NB4 (cell line): ENCODE measurements around the gene GCLC.

Source experiments
- POLR2A ChIP-seq: IDR thresholded peaks from 2 replicates; pipeline ENCODE4 v1.6.1; 2011; ENCODE audit warnings: mild to moderate bottlenecking; ENCODE audit not compliant: insufficient read length; ENCODE audit errors: extremely low read depth
- TF ChIP-seq, protein P1 (sequence below): IDR thresholded peaks from one replicate; pipeline ENCODE4 v1.5.1; 2012; ENCODE audit warnings: low read depth, low read length

DNA sequence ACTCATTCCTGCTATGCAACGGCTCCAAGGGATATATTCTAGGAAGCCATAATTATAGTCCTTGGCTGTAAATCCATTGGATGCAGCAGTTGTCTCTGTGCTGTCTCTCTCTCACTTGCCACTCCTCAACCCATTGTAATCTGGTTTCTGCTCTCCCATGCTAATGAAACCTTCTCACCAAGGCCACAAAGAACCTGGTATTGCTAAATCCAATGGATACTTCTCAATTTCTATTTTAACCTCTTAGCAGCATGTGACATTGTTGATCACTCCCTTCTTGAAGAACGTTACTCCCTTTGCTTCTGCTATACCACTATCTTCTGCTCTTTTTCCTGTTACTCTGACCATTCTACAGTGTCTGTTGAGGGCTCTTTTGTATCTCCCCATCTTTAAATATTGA is 39.8 kb upstream of the GCLC start:
- TF ChIP-seq POLR2A, result no peak
- TF ChIP-seq, protein P1, sequence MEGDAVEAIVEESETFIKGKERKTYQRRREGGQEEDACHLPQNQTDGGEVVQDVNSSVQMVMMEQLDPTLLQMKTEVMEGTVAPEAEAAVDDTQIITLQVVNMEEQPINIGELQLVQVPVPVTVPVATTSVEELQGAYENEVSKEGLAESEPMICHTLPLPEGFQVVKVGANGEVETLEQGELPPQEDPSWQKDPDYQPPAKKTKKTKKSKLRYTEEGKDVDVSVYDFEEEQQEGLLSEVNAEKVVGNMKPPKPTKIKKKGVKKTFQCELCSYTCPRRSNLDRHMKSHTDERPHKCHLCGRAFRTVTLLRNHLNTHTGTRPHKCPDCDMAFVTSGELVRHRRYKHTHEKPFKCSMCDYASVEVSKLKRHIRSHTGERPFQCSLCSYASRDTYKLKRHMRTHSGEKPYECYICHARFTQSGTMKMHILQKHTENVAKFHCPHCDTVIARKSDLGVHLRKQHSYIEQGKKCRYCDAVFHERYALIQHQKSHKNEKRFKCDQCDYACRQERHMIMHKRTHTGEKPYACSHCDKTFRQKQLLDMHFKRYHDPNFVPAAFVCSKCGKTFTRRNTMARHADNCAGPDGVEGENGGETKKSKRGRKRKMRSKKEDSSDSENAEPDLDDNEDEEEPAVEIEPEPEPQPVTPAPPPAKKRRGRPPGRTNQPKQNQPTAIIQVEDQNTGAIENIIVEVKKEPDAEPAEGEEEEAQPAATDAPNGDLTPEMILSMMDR, result no peak
